HepG2 (cell line): ENCODE data around the gene NTSR2.

Experiments used
- EP300 ChIP-seq, 3 experiments: sonication (generic) in 1 of 3; formaldehyde crosslinking in 1 of 3; IDR thresholded peaks; 2 replicates each; pipeline versions ENCODE4 v1.5.1 to v1.6.1; 2011 to 2020; ENCODE audit warnings: low read depth in 2 of 3, low read length in 2 of 3, borderline replicate concordance in 1 of 3, improper control_type of control experiment in 1 of 3, mild to moderate bottlenecking in 1 of 3, missing genetic modification reagents in 1 of 3, moderate library complexity in 1 of 3
- HBP1 ChIP-seq: IDR thresholded peaks from 2 replicates; pipeline ENCODE4 v1.6.1; 2016; ENCODE audit warnings: low read depth, control low read depth
- MZF1 ChIP-seq: sonication (generic); formaldehyde crosslinking; IDR thresholded peaks from 2 replicates; pipeline ENCODE4 v1.8.1; 2023; ENCODE audit warnings: mild to moderate bottlenecking, missing genetic modification reagents, borderline replicate concordance
- POLR2A ChIP-seq, 2 experiments: IDR thresholded peaks; 2 replicates each; pipeline ENCODE4 v1.6.1; 2011; ENCODE audit warnings: low read depth in 2 of 2, low read length in 2 of 2, mild to moderate bottlenecking in 1 of 2, moderate library complexity in 1 of 2; ENCODE audit not compliant: insufficient read depth in 1 of 2
- ZNF589 ChIP-seq: sonication (generic); formaldehyde crosslinking; conservative IDR thresholded peaks from 2 replicates; pipeline ENCODE4 v1.8.0; 2022; ENCODE audit warnings: mild to moderate bottlenecking, moderate library complexity, missing genetic modification reagents
- ZNF788 ChIP-seq: sonication (generic); formaldehyde crosslinking; IDR thresholded peaks from 2 replicates; pipeline ENCODE4 v1.5.0; 2020; ENCODE audit warnings: mild to moderate bottlenecking, missing genetic modification reagents, borderline replicate concordance
- TF ChIP-seq, protein P1 (sequence below): sonication (generic); formaldehyde crosslinking; IDR thresholded peaks from 2 replicates; pipeline ENCODE4 v1.4.0; 2020; ENCODE audit warnings: mild to moderate bottlenecking, missing genetic modification reagents

DNA sequence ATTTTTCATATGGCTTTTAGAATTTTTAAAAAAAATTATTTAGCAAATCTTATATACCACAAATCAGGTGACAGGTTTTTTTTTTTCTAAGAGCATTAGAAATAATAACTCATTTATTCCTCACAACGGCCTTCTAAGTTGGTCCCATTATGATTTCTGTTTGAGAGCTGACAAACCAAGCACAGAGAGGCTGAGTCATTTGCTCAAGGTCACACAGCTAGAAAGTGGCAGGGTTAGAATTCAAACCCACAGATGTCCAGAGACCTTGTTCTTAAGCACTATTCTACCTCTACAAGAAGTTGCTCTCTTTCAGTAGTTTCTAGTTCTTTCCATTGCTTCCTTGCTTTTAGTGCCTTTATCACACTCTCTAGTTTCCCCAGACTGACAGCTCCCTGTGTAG, 47.6 kb upstream of the NTSR2 start:
- TF ChIP-seq ZNF788 (CRISPR knock-in tag) (no peak), HBP1 (no peak), MZF1 (CRISPR knock-in tag) (no peak), POLR2A (IDR thresholded peaks at IDR 0.05; ENCODE audit: insufficient read depth in 1 of 2, low read depth in 2 of 2, low read length in 2 of 2) (no peak), ZNF589 (CRISPR knock-in tag) (no peak), EP300 (IDR thresholded peaks at IDR 0.05; ENCODE audit: low read depth in 2 of 2, low read length in 2 of 2) (no peak), EP300 (CRISPR knock-in tag; IDR thresholded peaks at IDR 0.05; ENCODE audit: borderline replicate concordance) (no peak)
- TF ChIP-seq, protein P1, sequence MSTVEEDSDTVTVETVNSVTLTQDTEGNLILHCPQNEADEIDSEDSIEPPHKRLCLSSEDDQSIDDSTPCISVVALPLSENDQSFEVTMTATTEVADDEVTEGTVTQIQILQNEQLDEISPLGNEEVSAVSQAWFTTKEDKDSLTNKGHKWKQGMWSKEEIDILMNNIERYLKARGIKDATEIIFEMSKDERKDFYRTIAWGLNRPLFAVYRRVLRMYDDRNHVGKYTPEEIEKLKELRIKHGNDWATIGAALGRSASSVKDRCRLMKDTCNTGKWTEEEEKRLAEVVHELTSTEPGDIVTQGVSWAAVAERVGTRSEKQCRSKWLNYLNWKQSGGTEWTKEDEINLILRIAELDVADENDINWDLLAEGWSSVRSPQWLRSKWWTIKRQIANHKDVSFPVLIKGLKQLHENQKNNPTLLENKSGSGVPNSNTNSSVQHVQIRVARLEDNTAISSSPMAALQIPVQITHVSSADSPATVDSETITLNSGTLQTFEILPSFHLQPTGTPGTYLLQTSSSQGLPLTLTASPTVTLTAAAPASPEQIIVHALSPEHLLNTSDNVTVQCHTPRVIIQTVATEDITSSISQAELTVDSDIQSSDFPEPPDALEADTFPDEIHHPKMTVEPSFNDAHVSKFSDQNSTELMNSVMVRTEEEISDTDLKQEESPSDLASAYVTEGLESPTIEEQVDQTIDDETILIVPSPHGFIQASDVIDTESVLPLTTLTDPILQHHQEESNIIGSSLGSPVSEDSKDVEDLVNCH, result no peak
